Measurements from ENCODE around the gene ABLIM2. TPM values are rescaled to one million over a fixed set of nuclear protein-coding genes. Genes with fewer than 3 reads are reported as not detected.

ABLIM2 gene
- total RNA-seq, 1 experiment from 2014 or later: 2.3 TPM

GRCh38 chr4:8126523-8126922 is 32.1 kb downstream of the ABLIM2 start:
- no peak for DNase-seq (ENCODE audit: extremely low read depth, low read depth)

GRCh38 chr4:8125526-8126056 is 33.0 kb downstream of the ABLIM2 start:
- DNase-seq (ENCODE audit: extremely low read depth, low read depth): no peak

- no peak for DNase-seq (ENCODE audit: extremely low read depth, low read depth)
Measured at GRCh38 chr4:8123870-8124269, 34.7 kb downstream of the ABLIM2 start.

- DNase-seq (ENCODE audit: extremely low read depth, low read depth): no peak
Measured at GRCh38 chr4:8123389-8123788, 35.2 kb downstream of the ABLIM2 start.

- no peak for DNase-seq (ENCODE audit: extremely low read depth, low read depth)
Measured at GRCh38 chr4:8122746-8123145, 35.9 kb downstream of the ABLIM2 start.

GRCh38 chr4:8121292-8122015 is 37.2 kb downstream of the ABLIM2 start:
- DNase-seq (ENCODE audit: extremely low read depth, low read depth): no peak

GRCh38 chr4:8120501-8120900 is 38.1 kb downstream of the ABLIM2 start:
- no peak for DNase-seq (ENCODE audit: extremely low read depth, low read depth)

- DNase-seq (ENCODE audit: extremely low read depth, low read depth): no peak
Measured at GRCh38 chr4:8119877-8120276, 38.7 kb downstream of the ABLIM2 start.

GRCh38 chr4:8118531-8118930 is 40.1 kb downstream of the ABLIM2 start:
- no peak for DNase-seq (ENCODE audit: extremely low read depth, low read depth)

- no peak for DNase-seq (ENCODE audit: extremely low read depth, low read depth)
Measured at GRCh38 chr4:8118035-8118434, 40.6 kb downstream of the ABLIM2 start.

GRCh38 chr4:8117278-8117682 is 41.3 kb downstream of the ABLIM2 start:
- peak; percentile 11 for DNase-seq (ENCODE audit: extremely low read depth, low read depth)

- no peak for DNase-seq (ENCODE audit: extremely low read depth, low read depth)
Measured at GRCh38 chr4:8115916-8116315, 42.7 kb downstream of the ABLIM2 start.

- no peak for DNase-seq (ENCODE audit: extremely low read depth, low read depth)
Measured at GRCh38 chr4:8115203-8115520, 43.5 kb downstream of the ABLIM2 start.

GRCh38 chr4:8114456-8115202 is 44.0 kb downstream of the ABLIM2 start:
- DNase-seq (ENCODE audit: extremely low read depth, low read depth): no peak

- DNase-seq (ENCODE audit: extremely low read depth, low read depth): no peak
Measured at GRCh38 chr4:8113611-8114377, 44.8 kb downstream of the ABLIM2 start.

GRCh38 chr4:8112672-8113071 is 45.9 kb downstream of the ABLIM2 start:
- DNase-seq (ENCODE audit: extremely low read depth, low read depth): no peak

- no peak for DNase-seq (ENCODE audit: extremely low read depth, low read depth)
Measured at GRCh38 chr4:8112036-8112576, 46.5 kb downstream of the ABLIM2 start.

GRCh38 chr4:8110071-8110986 is 48.3 kb downstream of the ABLIM2 start:
- DNase-seq (ENCODE audit: extremely low read depth, low read depth): no peak

GRCh38 chr4:8109406-8110065 is 49.1 kb downstream of the ABLIM2 start:
- no peak for DNase-seq (ENCODE audit: extremely low read depth, low read depth)

All from NCI-H460 (cell line).